Urinary bladder (tissue), 4 donors: ENCODE measurements around the gene TIE1. TPM values are rescaled to one million over a fixed set of nuclear protein-coding genes. Genes with fewer than 3 reads are reported as not detected.

Source experiments
- DNase-seq: peaks from one replicate; pipeline ENCODE4 v3.0.0-alpha.2; 2015; ENCODE audit errors: extremely low spot score
- H3K27ac ChIP-seq: one replicate; pipeline ENCODE4 v1.5.1; 2013; ENCODE audit warnings: low read depth, mild to moderate bottlenecking, moderate library complexity
- H3K36me3 ChIP-seq: one replicate; pipeline ENCODE4 v1.6.1; 2013; ENCODE audit warnings: mild to moderate bottlenecking, moderate library complexity; ENCODE audit not compliant: insufficient read depth
- H3K4me1 ChIP-seq: one replicate; pipeline ENCODE4 v1.6.1; 2013; ENCODE audit warnings: mild to moderate bottlenecking, moderate library complexity; ENCODE audit not compliant: insufficient read depth
- H3K4me3 ChIP-seq: one replicate; pipeline ENCODE4 v1.5.1; 2013; ENCODE audit warnings: low read depth, low read length
- WGBS: extraction: QIAGEN DNeasy Blood & Tissue Kit; methylation state at CpG from one replicate; pipeline ENCODE4 v1.1.7; 2013; 5-methylcytosine and 5-hydroxymethylcytosine counted together
- polyA plus RNA-seq: library from polyadenylated mRNA; stranded (reverse); fragments of 200-250 nt; gene quantifications from one replicate; pipeline ENCODE4 v1.2.3, GENCODE V29; 2013
- total RNA-seq: library from RNA; depleted of rRNA; stranded (reverse); fragments of >200 nt; gene quantifications from one replicate; pipeline ENCODE4 v1.2.3, GENCODE V29; 2014
- donor health status: healthy with polysubstance abuse.
- donor health status: healthy.

TIE1 gene
- total and polyA plus RNA-seq, 2 donors = 35.2 to 38.5 TPM

DNA sequence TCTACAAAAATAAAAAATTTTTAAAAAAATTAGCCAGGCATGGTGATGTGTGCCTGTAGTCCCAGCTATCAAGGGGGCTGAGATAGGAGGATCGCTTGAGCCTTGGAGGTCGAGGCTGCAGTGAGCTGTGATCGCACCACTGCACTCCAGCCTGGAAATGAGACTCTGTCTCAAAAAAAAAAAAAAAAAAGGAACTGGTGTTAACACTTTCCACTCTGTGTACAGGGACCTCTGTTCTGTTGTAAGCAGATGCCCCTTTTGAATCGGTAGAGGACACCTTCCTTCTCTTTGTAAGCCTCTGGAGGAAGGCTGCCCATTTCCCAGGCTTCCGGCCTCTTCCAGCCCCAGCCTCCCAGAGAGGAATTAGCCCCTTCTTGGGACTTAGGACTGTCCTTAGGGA, 8.1 kb upstream of the TIE1 start:
- Histone ChIP-seq H3K36me3 (no peaks in the 10 kb centered on the region), H3K4me3 (no peak overlapping the region), H3K4me1 (no peaks in the 10 kb centered on the region), H3K27ac (no peak overlapping the region)
- 83% methylated on average over 5 of the region's 5 CpGs for WGBS
- DNase-seq = no peak

DNA sequence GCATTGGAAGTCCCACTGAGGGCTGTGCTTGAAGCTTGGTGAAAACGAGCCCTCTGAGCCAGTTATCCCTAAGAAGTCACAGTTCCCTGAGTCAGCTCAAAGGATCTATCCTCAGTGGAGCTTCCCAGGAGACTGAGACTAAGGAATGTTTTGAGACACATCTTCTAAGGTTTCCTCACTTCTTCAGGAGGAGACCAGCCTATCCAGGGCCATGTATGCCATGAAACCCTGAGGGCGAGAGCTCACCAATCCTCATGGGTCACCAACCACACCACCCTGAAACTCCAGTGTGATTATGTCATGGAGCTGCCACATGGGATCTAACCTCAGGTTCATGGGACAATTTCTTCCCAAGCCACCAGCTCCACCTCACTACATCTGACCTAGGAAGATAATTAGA, 7.6 kb upstream of the TIE1 start:
- Histone ChIP-seq H3K36me3 (no peaks in the 10 kb centered on the region), H3K4me1 (no peaks in the 10 kb centered on the region), H3K4me3 (no peak overlapping the region), H3K27ac (no peak overlapping the region)
- DNase-seq = no peak
- WGBS = 88% methylated on average over 2 of the region's 2 CpGs

DNA sequence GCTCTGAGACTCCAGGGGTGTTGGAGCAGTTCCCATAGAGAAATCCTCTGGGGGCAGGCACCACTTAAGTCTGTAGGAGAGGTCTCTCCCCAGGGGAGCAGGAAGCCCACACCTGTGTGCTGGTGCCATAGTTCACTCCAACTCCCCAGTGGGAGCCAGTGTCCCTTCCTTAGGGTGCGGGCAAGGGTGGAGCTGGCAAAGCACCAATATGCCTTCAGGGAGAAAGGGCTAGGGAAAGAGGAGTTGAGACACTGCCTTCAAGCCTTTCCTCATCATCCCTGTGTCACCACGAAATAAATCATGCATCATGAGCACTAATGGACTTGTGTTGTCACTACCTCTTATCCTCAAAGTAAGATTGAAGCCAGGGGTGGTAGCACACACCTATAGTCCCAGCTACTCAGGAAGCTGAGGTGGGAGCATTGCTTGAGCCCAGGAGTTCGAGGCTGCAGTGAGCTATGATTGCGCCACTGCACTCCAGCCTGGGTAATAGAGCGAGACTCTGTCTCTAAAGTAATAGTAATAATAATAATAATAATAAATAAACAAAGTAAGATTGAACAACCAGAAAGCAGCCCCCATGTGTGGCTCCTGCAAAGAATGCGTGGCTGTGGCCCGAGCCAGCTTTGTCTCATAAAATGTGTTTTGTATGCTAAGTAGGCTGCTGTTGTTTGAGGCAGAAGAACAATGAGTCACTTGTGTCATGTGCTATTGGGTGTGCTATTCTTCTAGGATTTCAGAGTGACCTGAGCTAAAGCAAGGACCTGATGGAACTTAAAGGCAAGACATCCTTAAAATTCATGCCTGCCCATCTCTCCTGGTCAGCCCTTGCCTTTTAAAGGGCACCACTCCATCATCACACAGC, 6.7 kb upstream of the TIE1 start:
- DNase-seq = no peak
- Histone ChIP-seq H3K4me1 (no peaks in the 10 kb centered on the region), H3K4me3 (no peak overlapping the region), H3K27ac (no peak overlapping the region), H3K36me3 (no peaks in the 10 kb centered on the region)
- WGBS = 79% methylated on average over 7 of the region's 7 CpGs

DNA sequence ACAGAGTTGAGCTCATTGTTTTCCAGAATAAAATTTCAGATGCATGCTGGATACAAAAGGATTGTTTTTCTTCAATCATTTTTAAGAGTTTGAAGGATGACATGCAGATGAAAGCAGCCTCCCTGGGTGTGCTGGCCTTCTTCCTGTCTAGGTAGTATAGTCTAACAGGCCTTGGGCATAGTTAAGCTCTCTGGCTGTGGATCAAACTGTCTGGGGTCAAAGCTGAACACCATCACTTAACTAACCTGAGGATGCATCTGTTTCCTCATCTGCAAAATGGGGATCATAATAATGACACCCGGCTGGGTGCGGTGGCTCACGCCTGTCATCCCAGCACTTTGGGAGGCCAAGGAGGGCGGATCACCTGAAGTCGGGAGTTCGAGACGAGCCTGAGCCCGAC, 6.0 kb upstream of the TIE1 start:
- H3K4me1 ChIP-seq = no peaks in the 10 kb centered on the region
- 84% methylated on average over 8 of the region's 8 CpGs for WGBS
- H3K27ac ChIP-seq = no peak overlapping the region
- no peak for DNase-seq
- H3K36me3 ChIP-seq = no peaks in the 10 kb centered on the region
- no peak overlapping the region for H3K4me3 ChIP-seq

DNA sequence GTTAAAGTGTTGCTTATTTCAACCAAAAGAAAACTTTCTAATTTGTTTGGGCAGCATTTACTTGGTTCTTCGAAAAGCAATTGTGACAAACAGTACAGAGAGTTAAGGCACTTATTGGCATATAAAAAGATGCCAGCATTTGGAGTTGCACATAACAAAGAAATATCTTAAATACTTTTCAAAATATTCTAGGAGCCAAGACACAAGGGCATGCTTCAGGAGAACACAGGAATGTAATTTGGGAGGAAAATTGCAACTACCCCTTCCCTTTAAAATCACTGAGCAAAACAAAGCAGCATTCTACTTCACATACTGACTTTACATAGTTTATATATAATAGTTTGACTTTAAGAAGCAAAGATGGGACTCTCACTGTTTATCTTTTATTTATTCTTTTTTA, 4.6 kb upstream of the TIE1 start:
- Histone ChIP-seq H3K4me1 (no peaks in the 10 kb centered on the region), H3K36me3 (no peaks in the 10 kb centered on the region), H3K27ac (no peak overlapping the region), H3K4me3 (no peak overlapping the region)
- 72% methylated on average over 1 of the region's 1 CpG for WGBS
- no peak for DNase-seq

DNA sequence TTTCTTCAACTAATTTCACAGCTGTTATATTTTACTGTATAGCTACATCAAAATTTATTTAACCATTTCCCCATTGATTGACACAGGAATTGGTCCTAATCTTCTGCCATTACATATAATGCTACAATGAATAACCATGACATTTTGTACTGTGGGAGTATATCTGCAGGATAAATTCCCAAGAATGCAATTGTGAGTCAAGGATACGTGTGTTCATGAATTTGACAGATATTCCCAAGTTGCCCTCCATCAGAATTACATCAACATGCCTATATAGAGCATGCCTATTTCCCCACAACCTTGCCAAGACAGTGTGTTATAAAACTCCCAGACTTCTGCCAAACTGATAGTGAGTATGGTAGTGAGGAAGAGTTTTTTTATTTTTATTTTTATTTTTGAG, 2.7 kb upstream of the TIE1 start:
- H3K4me1 ChIP-seq = no peaks in the 10 kb centered on the region
- DNase-seq = no peak
- H3K4me3 ChIP-seq = no peak overlapping the region
- WGBS = 79% methylated on average over 1 of the region's 1 CpG
- no peak overlapping the region for H3K27ac ChIP-seq
- no peaks in the 10 kb centered on the region for H3K36me3 ChIP-seq

DNA sequence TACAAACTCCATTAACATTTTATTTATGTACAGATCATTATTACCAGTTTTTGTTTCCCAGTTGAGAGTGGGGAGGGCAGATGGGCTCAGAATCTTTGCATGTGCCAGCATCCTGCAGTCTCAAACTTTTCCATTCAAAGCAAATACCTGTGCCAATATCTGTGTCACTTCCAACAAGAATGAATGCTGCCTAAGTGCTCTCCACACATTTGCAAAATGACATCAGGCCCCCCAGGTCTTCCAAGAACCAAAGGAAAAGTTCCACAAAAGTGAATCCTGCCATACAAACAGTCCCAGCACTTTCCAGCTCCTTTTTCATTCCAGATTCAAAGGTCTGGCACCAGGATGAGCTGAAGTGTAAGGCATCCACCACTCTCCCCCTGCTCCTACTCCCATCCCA, 1.7 kb upstream of the TIE1 start:
- DNase-seq = no peak
- H3K4me1 ChIP-seq = no peaks in the 10 kb centered on the region
- no peak overlapping the region for H3K27ac ChIP-seq
- no peaks in the 10 kb centered on the region for H3K36me3 ChIP-seq
- no peak overlapping the region for H3K4me3 ChIP-seq

DNA sequence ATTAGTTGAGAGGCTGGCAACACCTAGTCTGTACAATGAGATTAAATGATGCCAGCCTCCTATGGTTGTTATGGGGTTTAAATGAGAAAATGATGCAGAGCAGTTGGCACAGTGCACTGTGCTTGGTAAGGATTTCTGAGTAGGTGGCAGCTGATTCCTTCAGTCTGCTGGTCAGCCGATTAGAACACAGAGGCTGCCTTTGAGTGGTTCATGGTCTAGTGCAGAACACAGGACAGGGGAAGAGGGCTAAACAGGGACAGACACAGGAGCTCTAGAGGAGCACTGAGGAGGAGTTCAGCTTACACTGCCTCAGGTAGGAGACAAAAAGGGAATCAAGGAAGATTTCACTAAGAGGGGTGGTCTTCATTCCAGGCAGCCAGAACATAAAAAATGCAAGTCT, 1.4 kb downstream of the TIE1 start:
- no peaks in the 10 kb centered on the region for H3K4me1 ChIP-seq
- no peaks in the 10 kb centered on the region for H3K36me3 ChIP-seq
- 88% methylated on average over 1 of the region's 1 CpG for WGBS
- no peak for DNase-seq
- H3K4me3 ChIP-seq = no peak overlapping the region
- H3K27ac ChIP-seq = no peak overlapping the region

DNA sequence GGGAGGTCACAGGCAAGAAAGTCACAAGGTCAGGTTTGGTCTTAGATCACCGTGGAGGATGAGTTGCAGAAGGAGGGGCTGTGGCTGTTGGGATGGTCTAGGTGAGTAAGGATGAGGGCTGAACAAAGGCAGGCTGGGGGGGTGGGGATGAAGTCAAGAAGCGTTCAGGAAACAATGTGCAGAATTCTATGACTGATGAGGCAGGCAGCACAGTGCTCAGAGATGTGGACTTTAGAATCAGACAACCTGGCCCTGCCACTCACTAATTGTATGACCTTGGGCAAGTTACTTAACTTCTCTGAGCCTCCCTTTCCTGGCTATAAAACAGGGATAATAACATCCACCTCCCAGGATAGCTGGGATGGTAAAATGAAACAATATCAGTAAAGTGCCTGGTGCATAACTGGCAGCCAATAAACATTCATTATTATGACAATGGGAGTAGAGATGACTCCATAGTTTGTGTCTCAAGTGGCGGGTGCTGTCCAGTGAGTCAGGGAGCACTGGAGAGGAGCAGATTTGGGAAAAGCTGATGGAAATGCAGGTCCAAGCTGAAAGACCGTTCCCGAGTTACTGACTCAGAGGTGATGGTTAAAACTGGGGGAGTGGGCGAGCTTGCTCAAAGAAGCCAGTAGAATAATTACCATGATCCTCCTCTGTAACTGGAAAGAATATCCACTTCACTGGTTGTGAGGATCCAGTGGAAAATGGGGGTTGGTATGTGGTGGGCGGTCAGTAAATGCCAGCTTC, 2.1 kb downstream of the TIE1 start:
- H3K27ac ChIP-seq = no peak overlapping the region
- no peaks in the 10 kb centered on the region for H3K36me3 ChIP-seq
- H3K4me1 ChIP-seq = no peaks in the 10 kb centered on the region
- H3K4me3 ChIP-seq = no peak overlapping the region
- 73% methylated on average over 7 of the region's 7 CpGs for WGBS
- no peak for DNase-seq

DNA sequence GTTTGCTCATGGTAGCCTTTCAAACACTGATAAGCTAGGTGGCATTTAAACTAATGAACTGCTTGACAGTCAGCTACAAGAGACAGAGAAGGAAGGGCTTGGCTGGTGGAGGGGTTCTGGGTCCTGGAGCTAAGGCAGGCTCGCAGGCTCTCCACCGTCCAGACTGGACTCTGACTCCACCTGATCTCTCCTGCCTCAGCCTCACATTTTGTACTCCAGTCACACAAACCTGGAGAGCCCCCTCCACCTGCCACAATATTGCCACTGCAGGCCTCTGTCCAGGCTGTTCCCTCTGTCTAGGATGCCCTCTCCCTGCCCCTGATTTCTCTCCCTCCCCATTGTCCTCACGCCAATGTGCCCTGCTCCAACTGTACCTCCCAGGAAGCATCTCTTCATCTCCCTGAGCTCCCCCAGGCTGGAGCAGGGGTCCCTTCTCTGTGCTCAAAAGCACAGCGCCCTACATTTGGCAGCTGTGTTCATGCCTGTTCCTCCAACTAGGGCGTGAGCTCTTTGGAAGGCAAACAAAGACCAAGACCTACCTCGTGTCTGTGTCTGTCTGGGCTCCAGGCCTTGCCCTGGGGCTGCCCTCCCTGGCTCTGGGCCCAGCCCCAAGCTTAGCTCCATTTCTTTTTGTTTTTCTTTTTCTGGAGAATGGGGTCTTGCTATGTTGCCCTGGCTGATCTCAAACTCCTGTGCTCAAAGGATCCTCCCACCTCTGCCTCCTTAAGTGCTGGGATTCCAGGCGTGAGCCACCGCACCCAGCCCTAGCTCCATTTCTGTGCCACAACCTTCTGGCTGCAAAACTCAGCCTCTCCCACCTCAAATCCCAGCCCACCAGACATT, 2.9 kb downstream of the TIE1 start:
- no peak overlapping the region for H3K4me3 ChIP-seq
- H3K27ac ChIP-seq = no peak overlapping the region
- no peak for DNase-seq
- H3K36me3 ChIP-seq = no peaks in the 10 kb centered on the region
- H3K4me1 ChIP-seq = no peaks in the 10 kb centered on the region
- 72% methylated on average over 8 of the region's 8 CpGs for WGBS

DNA sequence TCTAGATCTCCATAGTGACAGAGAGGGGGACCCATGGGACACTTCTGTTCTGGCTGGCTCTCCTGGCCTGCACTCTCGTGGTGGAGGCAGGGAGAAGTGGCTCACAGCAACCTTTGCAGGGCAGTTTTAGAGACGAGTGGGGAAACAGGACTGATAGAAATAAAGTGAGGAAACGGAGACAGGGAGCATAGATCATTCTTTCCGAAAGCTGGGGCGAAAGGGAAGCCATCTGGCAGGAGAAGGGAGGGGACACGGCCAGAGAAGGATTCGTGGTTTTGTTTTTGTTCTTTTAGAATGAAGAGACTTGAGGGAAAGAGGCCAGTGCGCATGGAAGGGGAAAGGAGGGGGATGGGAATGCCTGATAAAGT, 3.5 kb downstream of the TIE1 start:
- H3K4me3 ChIP-seq = no peak overlapping the region
- WGBS = 42% methylated on average over 8 of the region's 8 CpGs
- no peaks in the 10 kb centered on the region for H3K4me1 ChIP-seq
- H3K27ac ChIP-seq = no peak overlapping the region
- no peak for DNase-seq
- H3K36me3 ChIP-seq = no peaks in the 10 kb centered on the region

DNA sequence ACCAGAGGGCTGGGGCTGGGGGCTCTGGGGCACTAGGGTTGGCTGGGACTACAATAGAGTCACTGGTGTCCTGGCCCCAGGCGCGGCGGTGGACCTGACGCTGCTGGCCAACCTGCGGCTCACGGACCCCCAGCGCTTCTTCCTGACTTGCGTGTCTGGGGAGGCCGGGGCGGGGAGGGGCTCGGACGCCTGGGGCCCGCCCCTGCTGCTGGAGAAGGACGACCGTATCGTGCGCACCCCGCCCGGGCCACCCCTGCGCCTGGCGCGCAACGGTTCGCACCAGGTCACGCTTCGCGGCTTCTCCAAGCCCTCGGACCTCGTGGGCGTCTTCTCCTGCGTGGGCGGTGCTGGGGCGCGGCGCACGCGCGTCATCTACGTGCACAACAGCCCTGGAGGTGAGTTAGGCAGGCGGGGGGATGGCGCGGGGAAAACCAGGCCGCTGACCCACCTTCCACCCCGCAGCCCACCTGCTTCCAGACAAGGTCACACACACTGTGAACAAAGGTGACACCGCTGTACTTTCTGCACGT, 4.1 kb downstream of the TIE1 start:
- no peaks in the 10 kb centered on the region for H3K36me3 ChIP-seq
- H3K4me3 ChIP-seq = no peak overlapping the region
- no peaks in the 10 kb centered on the region for H3K4me1 ChIP-seq
- no peak for DNase-seq
- WGBS = 92% methylated on average over 46 of the region's 46 CpGs
- H3K27ac ChIP-seq = no peak overlapping the region

DNA sequence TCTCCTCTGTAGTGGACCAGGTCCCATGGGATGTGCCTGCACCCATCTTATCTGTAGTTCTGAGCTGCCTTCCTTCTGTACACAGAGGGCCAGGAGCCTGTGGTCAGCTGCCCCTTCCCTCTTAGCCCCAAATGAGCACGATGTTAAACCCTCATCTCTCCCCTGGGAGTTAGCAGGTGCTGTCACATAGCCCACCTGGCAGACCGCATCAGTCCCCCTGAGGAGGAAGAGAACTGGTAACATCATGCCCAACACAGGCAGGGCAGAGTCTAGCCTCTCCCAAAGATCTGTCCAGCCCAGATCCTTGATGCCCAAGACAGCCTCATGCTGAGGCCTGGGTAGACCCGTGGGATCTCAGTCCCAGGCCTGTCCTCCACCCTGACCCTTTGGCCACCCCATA, 4.7 kb downstream of the TIE1 start:
- no peak overlapping the region for H3K27ac ChIP-seq
- WGBS = 87% methylated on average over 3 of the region's 3 CpGs
- H3K4me1 ChIP-seq = no peaks in the 10 kb centered on the region
- H3K4me3 ChIP-seq = no peak overlapping the region
- H3K36me3 ChIP-seq = no peaks in the 10 kb centered on the region
- no peak for DNase-seq
